ENCODE data around the gene SP140L.
"Not testable (repeated sequence)": the region's sequence is repeated elsewhere in the genome, so short reads cannot be mapped to it uniquely, and the experiment has no call there.

Gene SP140L

DNA sequence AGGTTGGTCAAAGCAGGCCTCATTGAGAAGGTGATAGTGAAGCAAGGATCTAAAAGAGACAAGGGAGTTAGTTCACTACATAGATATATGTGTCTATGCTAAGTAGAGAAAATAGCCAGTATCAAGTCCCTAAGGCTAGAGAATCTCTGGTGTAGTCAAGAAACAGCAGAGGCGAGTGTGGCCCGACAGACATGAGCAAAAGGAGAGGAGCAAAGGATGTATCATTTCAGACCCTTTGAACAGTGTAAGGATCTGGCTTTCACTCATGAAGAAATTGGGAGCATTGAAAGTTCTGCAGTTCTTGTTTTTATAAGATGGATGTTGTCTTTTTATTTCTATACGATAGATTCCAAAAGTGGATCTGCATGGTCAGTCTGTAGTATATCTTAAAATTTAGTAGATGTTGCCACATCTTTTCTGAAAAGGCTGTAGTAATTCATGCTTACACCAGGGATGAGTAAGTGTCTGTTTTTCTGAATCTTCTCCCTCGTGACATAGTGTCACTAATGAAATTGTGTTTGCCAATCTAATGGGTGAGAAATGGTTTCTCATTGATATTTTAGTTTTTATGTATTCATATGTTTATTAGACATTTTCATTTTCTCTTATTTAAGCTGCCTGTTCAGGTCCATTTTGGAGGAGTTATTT lies 107.8 kb downstream of the SP140L start:
- H3K36me3 ChIP-seq (ENCODE audit: control insufficient read depth, low read length) = peaks cover 25% of the 10 kb centered on the region
- no peaks in the 10 kb centered on the region for H3F3A ChIP-seq (ENCODE audit: control insufficient read depth, insufficient read depth)
- no peak overlapping the region for H3K27ac ChIP-seq (ENCODE audit: low read depth, low read length)
- H3K9me3 ChIP-seq (ENCODE audit: control insufficient read depth, insufficient read depth, low read length) = peaks cover 10% of the 10 kb centered on the region; the same call in 1 of the 2 replicates
- H4K20me1 ChIP-seq (ENCODE audit: control insufficient read depth, insufficient read depth, low read depth, low read length) = no peaks in the 10 kb centered on the region
- peaks cover 45% of the 10 kb centered on the region for H3K79me2 ChIP-seq (ENCODE audit: control insufficient read depth, low read length)
- H3K27me3 ChIP-seq (ENCODE audit: control insufficient read depth, low read length) = no peaks in the 10 kb centered on the region
- no peak overlapping the region for H3K4me3 ChIP-seq (ENCODE audit: low read length)
- TF ChIP-seq EZH2phosphoT487 (IDR thresholded peaks at IDR 0.05; ENCODE audit: borderline replicate concordance, low read length) (no peak), CTCF (IDR thresholded peaks at IDR 0.05; ENCODE audit: low read depth, low read length, poor library complexity, severe bottlenecking) (no peak)
- no peaks in the 10 kb centered on the region for H3K9me2 ChIP-seq (replicated peaks; ENCODE audit: control insufficient read depth, low read length)
- H3K4me2 ChIP-seq (ENCODE audit: low read length) = no peak overlapping the region
- H3K4me1 ChIP-seq (ENCODE audit: control insufficient read depth, low read length) = peaks cover 21% of the 10 kb centered on the region

DNA sequence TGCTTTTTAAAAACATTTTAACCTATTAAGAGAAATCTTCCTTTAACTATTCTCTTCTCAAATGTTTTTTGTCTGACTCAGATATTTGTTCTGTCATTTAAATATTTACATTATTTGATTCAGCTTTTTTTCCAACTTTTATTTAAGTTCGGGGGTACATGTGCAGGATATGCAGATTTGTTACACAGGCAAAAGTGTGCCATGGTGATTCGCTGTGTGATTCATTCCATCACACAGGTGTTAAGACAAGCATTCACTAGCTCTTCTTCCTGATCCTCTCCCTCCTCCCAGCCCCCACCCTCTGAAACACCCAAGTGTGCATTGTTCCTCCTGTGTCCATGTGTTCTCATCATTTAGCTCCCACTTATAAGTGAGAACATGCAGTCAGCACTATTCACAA lies 108.4 kb downstream of the SP140L start:
- Histone ChIP-seq H3K9me3 (ENCODE audit: control insufficient read depth, insufficient read depth, low read length) (peaks cover 7% of the 10 kb centered on the region; the same call in 1 of the 2 replicates), H3K79me2 (ENCODE audit: control insufficient read depth, low read length) (peaks cover 40% of the 10 kb centered on the region), H3K27me3 (ENCODE audit: control insufficient read depth, low read length) (no peaks in the 10 kb centered on the region), H3K4me2 (ENCODE audit: low read length) (no peak overlapping the region), H3K9me2 (replicated peaks; ENCODE audit: control insufficient read depth, low read length) (no peaks in the 10 kb centered on the region), H3K36me3 (ENCODE audit: control insufficient read depth, low read length) (peaks cover 19% of the 10 kb centered on the region), H3K4me1 (ENCODE audit: control insufficient read depth, low read length) (peaks cover 22% of the 10 kb centered on the region), H3K4me3 (ENCODE audit: low read length) (no peak overlapping the region), H4K20me1 (ENCODE audit: control insufficient read depth, insufficient read depth, low read depth, low read length) (no peaks in the 10 kb centered on the region), H3K27ac (ENCODE audit: low read depth, low read length) (no peak overlapping the region), H3F3A (ENCODE audit: control insufficient read depth, insufficient read depth) (no peaks in the 10 kb centered on the region)
- TF ChIP-seq EZH2phosphoT487 (IDR thresholded peaks at IDR 0.05; ENCODE audit: borderline replicate concordance, low read length) = no peak
- no peak for TF ChIP-seq CTCF (IDR thresholded peaks at IDR 0.05; ENCODE audit: low read depth, low read length, poor library complexity, severe bottlenecking)

- H4K20me1 ChIP-seq (ENCODE audit: control insufficient read depth, insufficient read depth, low read depth, low read length); H3K27me3 ChIP-seq (ENCODE audit: control insufficient read depth, low read length); H3K9me3 ChIP-seq (ENCODE audit: control insufficient read depth, insufficient read depth, low read length); H3F3A ChIP-seq (ENCODE audit: control insufficient read depth, insufficient read depth); H3K27ac ChIP-seq (ENCODE audit: low read depth, low read length); H3K9me2 ChIP-seq (replicated peaks; ENCODE audit: control insufficient read depth, low read length): not testable (repeated sequence)
- peak overlapping the region; percentile 50 for H3K4me3 ChIP-seq (ENCODE audit: low read length)
- H3K36me3 ChIP-seq (ENCODE audit: control insufficient read depth, low read length) = peaks cover 22% of the 10 kb centered on the region
- H3K4me2 ChIP-seq (ENCODE audit: low read length) = peak overlapping the region; percentile 53
- H3K4me1 ChIP-seq (ENCODE audit: control insufficient read depth, low read length) = peaks cover 22% of the 10 kb centered on the region
- H3K79me2 ChIP-seq (ENCODE audit: control insufficient read depth, low read length) = peaks cover 17% of the 10 kb centered on the region
Measured at GRCh38 chr2:230439121-230439520, 112.1 kb downstream of the SP140L start.

- H3K27me3 ChIP-seq (ENCODE audit: control insufficient read depth, low read length) = no peaks in the 10 kb centered on the region
- H3K27ac ChIP-seq (ENCODE audit: low read depth, low read length) = no peak overlapping the region
- peaks cover 26% of the 10 kb centered on the region for H3K36me3 ChIP-seq (ENCODE audit: control insufficient read depth, low read length)
- peaks cover 4% of the 10 kb centered on the region; the same call in 1 of the 2 replicates for H3K9me3 ChIP-seq (ENCODE audit: control insufficient read depth, insufficient read depth, low read length)
- H3K9me2 ChIP-seq (replicated peaks; ENCODE audit: control insufficient read depth, low read length) = no peaks in the 10 kb centered on the region
- H3K4me1 ChIP-seq (ENCODE audit: control insufficient read depth, low read length) = peaks cover 22% of the 10 kb centered on the region
- TF ChIP-seq EZH2phosphoT487 (IDR thresholded peaks at IDR 0.05; ENCODE audit: borderline replicate concordance, low read length) = no peak
- no peak for TF ChIP-seq CTCF (IDR thresholded peaks at IDR 0.05; ENCODE audit: low read depth, low read length, poor library complexity, severe bottlenecking)
- peaks cover 16% of the 10 kb centered on the region for H3K79me2 ChIP-seq (ENCODE audit: control insufficient read depth, low read length)
- peak overlapping the region; percentile 53 for H3K4me2 ChIP-seq (ENCODE audit: low read length)
- no peaks in the 10 kb centered on the region for H4K20me1 ChIP-seq (ENCODE audit: control insufficient read depth, insufficient read depth, low read depth, low read length)
- peak overlapping the region; percentile 50 for H3K4me3 ChIP-seq (ENCODE audit: low read length)
- no peaks in the 10 kb centered on the region for H3F3A ChIP-seq (ENCODE audit: control insufficient read depth, insufficient read depth)
Measured at GRCh38 chr2:230439590-230439989, 112.6 kb downstream of the SP140L start.
